Stimulated activated CD8-positive, alpha-beta memory T cell treated with anti-CD3 and anti-CD28 coated beads, Interleukin-4, amount 100 ng/mL, for 4 hours (primary cell): ENCODE results near the gene MACROD1.

Experiments used
- DNase-seq, 2 donors: peaks; one replicate each; pipeline ENCODE4 v3.0.0-alpha.2; 2020; ENCODE audit warnings: low read depth in 2 of 2, low spot score in 1 of 2

The MACROD1 gene

GRCh38 chr11:64037027-64037634 is 128.8 kb downstream of the MACROD1 start:
- no peak for DNase-seq

- no peak for DNase-seq
Observed at GRCh38 chr11:64036087-64037026, 129.6 kb downstream of the MACROD1 start.

- DNase-seq, result no peak
Observed at GRCh38 chr11:64035576-64035975, 130.3 kb downstream of the MACROD1 start, which contains the start of gene FLRT1. Gene FLRT1, plus strand, starts transcription at chr11:64035931. Its CDS starts 80,337 bp downstream, at chr11:64116268.

GRCh38 chr11:64035081-64035524 is 130.8 kb downstream of the MACROD1 start:
- DNase-seq, result no peak

- no peak for DNase-seq
Observed at GRCh38 chr11:64034411-64034811, 131.5 kb downstream of the MACROD1 start.

GRCh38 chr11:64032050-64032449 is 133.9 kb downstream of the MACROD1 start:
- no peak for DNase-seq

- no peak for DNase-seq
Observed at GRCh38 chr11:64031001-64031400, 134.9 kb downstream of the MACROD1 start.

GRCh38 chr11:64029773-64030172 is 136.1 kb downstream of the MACROD1 start:
- no peak for DNase-seq

- no peak for DNase-seq
Observed at GRCh38 chr11:64028398-64029115, 137.4 kb downstream of the MACROD1 start.

GRCh38 chr11:64027651-64028397 is 138.1 kb downstream of the MACROD1 start:
- no peak for DNase-seq

- DNase-seq, result no peak
Observed at GRCh38 chr11:64026575-64027205, 139.2 kb downstream of the MACROD1 start.

- DNase-seq, result no peak
Observed at GRCh38 chr11:64025205-64025604, 140.7 kb downstream of the MACROD1 start.

- DNase-seq, result no peak
Observed at GRCh38 chr11:64023712-64024710, 141.9 kb downstream of the MACROD1 start.

GRCh38 chr11:64022125-64022784 is 143.7 kb downstream of the MACROD1 start:
- DNase-seq, result no peak

GRCh38 chr11:64021757-64022093 is 144.2 kb downstream of the MACROD1 start:
- no peak for DNase-seq

- DNase-seq, result no peak
Observed at GRCh38 chr11:64020976-64021756, 144.7 kb downstream of the MACROD1 start.

GRCh38 chr11:64019106-64020037 is 146.5 kb downstream of the MACROD1 start:
- no peak for DNase-seq
